GM19397 (cell line): ENCODE data around the gene KICS2.

Experiments used
- ATAC-seq: cut with Tn5 transposase; IDR thresholded peaks from one replicate; pipeline ENCODE4 v1.9.1; 2021; ENCODE audit warnings: mild to moderate bottlenecking, moderate library complexity; ENCODE audit not compliant: unreplicated experiment

The KICS2 gene

DNA sequence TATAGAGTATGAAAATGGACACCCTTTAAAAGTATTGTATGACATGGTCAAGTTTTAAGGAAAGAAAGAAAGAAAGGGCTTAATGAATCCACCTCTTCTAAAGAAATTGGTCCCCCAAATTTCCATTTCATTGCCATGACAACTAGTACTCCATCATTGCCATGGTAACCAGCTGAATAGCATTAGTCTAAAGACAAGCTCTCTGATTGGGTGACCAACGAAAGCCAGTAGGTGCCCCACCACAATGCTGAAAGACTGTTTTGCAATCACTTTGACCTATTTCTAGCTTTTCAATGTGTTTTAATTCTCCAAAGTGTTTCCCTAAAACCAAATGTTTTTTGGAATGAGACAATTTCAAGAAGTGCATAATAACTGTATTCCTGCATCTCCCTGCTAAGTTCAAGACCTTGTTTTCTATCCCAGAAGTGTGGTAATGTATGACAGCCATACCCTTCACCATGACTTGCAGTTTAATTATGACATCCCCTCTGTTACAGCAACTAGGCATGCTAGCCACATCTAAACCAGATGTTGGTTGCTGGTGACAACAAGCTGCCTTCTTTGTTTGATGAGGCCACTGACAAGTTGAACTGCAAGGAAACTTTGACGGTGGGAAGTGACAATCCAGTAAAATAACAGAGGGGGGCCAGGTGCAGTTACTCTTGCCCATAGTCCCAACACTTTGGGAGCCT lies 46.7 kb downstream of the KICS2 start:
- ATAC-seq: no peak

DNA sequence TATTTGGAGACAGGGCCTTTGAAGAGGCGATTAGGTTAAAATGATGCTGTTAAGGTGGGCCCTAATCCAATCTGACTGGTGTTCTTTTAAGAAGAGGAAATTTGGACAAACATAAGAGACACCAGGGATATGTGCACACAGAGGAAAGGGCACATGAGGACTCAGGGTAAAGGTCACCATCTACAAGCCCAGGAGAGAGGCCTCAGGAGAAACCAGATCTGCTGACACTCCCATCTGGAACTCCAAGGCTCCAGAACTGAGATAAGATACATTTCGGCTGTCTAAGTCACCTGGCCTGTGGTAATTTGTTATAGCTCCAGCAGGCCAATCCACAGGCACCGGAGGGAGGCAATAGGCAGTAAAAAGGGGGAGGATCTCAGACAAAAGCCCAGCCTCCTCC lies 48.6 kb downstream of the KICS2 start:
- no peak for ATAC-seq
